Omental fat pad (tissue), 4 donors: ENCODE data around the gene PLXDC2. TPM values are rescaled to one million over a fixed set of nuclear protein-coding genes. Genes with fewer than 3 reads are reported as not detected.

Source experiments
- ATAC-seq: fragments of 150-250 bp; one replicate; pipeline ENCODE4 v1.9.1; 2016; ENCODE audit warnings: mild to moderate bottlenecking, moderate library complexity; ENCODE audit not compliant: low FRiP score
- DNase-seq: peaks from one replicate; pipeline ENCODE4 v3.0.0-alpha.2; 2019; ENCODE audit warnings: low spot score
- CTCF ChIP-seq, 3 donors: fragments of 450-650 bp; IDR thresholded peaks; one replicate each; pipeline ENCODE4 v1.5.1; 2016 to 2017; ENCODE audit warnings: antibody characterized with exemption in 3 of 3, mild to moderate bottlenecking in 3 of 3, moderate library complexity in 2 of 3
- total RNA-seq, 4 donors: library from RNA; depleted of rRNA; stranded (reverse); fragments of >200 nt; gene quantifications; one replicate each; pipeline ENCODE4 v1.1.0, GENCODE V29; 2016

PLXDC2 gene
- total RNA-seq, 4 donors from 2014 or later = 54.0 to 79.9 (median 65.9) TPM

- DNase-seq (no peak), ATAC-seq (no peak)
- no peak for TF ChIP-seq CTCF (IDR thresholded peaks at IDR 0.05)
Observed at GRCh38 chr10:20133669-20134189, 317.5 kb downstream of the PLXDC2 start.

GRCh38 chr10:20142311-20142710 is 326.1 kb downstream of the PLXDC2 start:
- no peak for TF ChIP-seq CTCF (IDR thresholded peaks at IDR 0.05)
- DNase-seq = no peak
- no peak for ATAC-seq

- no peak for TF ChIP-seq CTCF (IDR thresholded peaks at IDR 0.05)
- DNase-seq = no peak
- no peak for ATAC-seq
Observed at GRCh38 chr10:20144268-20144667, 328.0 kb downstream of the PLXDC2 start.

GRCh38 chr10:20146004-20146403 is 329.8 kb downstream of the PLXDC2 start:
- no peak for TF ChIP-seq CTCF (IDR thresholded peaks at IDR 0.05)
- DNase-seq (no peak), ATAC-seq (no peak)

GRCh38 chr10:20147684-20148083 is 331.5 kb downstream of the PLXDC2 start:
- no peak for DNase-seq
- no peak for TF ChIP-seq CTCF (IDR thresholded peaks at IDR 0.05)
- ATAC-seq = no peak

GRCh38 chr10:20156511-20156910 is 340.3 kb downstream of the PLXDC2 start:
- DNase-seq (no peak), ATAC-seq (no peak)
- TF ChIP-seq CTCF (IDR thresholded peaks at IDR 0.05) = no peak

GRCh38 chr10:20157314-20157713 is 341.1 kb downstream of the PLXDC2 start:
- no peak for TF ChIP-seq CTCF (IDR thresholded peaks at IDR 0.05)
- DNase-seq (no peak), ATAC-seq (no peak)
